A673 (cell line): ENCODE results near the gene BATF3.

ENCODE experiments used
- CTCF ChIP-seq: fragments of 300-800, 200-600 bp; sonication (generic); conservative IDR thresholded peaks from 2 replicates; pipeline ENCODE4 v1.5.1; 2017; ENCODE audit warnings: low read depth, mild to moderate bottlenecking, antibody characterized with exemption, low read length, moderate library complexity, mixed read lengths
- EZH2 ChIP-seq: fragments of 200-600 bp; sonication (generic); IDR thresholded peaks from 2 replicates; pipeline ENCODE4 v1.6.1; 2017; ENCODE audit warnings: borderline replicate concordance, low read depth, mild to moderate bottlenecking, mixed read lengths, antibody characterized with exemption, low read length; ENCODE audit not compliant: poor library complexity, severe bottlenecking

DNA sequence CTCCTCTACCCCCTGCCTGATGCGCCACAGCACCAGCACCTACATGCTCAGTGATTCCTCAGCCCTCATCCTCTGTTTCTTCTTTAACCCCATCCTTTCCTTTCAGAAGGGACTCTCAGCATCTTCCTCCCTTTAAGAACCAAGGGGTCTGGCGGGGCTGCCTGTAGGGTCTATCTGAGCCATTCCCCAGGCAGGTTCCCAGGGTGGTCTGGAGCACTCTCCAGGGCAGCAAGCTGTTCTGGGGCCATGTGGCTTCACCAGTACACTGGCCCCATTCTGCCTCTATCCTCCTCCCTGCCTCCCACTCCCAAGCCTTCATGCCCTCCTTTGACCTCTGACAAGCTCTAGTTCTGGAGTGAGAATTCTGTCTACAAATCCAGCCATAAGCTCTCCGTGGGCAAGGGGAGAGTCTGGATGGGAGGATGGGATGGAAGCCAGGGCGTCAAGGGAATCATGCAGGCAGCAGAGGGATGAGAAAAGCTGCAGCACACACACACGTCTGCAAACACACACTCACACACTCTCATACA, 10.4 kb downstream of the BATF3 start:
- TF ChIP-seq CTCF: no peak
- no peak for TF ChIP-seq EZH2
